Measurements from ENCODE around the gene PIGQ. TPM values are rescaled to one million over a fixed set of nuclear protein-coding genes. Genes with fewer than 3 reads are reported as not detected.

PIGQ gene
- total and polyA plus RNA-seq, 12 donors: 13.7 to 43.7 (median 20.2) TPM

DNA sequence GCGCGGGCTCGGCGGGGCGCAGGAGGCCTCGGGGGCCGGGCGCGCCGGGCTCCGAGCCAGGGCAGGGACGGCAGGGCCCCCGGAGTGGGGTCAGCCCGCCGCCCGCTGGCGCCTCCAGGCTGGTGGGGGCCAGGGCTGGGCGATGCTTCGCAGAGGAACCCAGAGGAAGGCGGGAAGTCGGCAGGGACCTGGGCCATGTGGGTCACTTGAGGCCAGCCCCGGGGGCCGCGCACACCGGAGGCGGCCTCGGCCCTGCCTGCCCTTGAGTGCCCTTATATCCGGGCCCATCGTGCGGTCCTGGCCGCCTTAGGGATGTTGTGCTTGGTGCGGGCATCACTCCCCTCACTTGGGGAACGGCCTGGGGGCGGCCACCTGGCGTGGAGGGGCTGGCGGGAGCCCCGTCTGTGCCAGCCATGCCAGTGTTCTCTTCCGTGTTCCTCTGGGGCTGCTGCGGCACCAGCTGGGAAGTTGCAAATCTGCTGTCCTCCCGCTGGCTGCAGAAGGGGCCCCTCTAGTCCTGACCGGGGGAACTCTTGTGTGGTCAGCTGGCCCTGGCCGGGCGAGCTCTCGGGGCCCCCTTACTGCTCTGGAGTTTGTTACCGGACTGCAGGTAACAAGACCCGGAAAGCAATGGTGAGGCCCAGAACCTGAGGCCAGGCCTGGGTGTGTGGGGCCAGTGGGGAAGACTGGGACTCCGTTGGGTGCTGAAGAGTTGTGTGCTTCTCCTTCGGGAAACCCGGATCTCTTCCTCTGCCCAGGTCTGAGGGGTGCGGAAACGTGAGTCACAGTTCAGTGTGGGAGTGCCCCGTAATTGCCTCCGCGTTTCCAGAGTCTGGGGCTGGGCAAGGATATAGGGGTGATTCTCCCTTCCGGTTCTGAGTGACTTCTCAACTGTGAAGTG, 41.4 kb upstream of the PIGQ start:
- Histone ChIP-seq H3K4me1 (peaks cover 17 to 66% (median 48%) of the 10 kb centered on the region in 9 donors), H3K9me3 (no peaks in the 10 kb centered on the region), H3K27ac (peak overlapping the region; percentile 32 to 99 (median 86)), H3K4me3 (peak overlapping the region; percentile 64 to 93 (median 75)), H3K36me3 (peaks cover 0 to 6% (median 0%) of the 10 kb centered on the region in 9 donors), H3K27me3 (no peaks in the 10 kb centered on the region)
- peak in 1 of 2 donors; percentile 48 for DNase-seq
- TF ChIP-seq, protein P1, sequence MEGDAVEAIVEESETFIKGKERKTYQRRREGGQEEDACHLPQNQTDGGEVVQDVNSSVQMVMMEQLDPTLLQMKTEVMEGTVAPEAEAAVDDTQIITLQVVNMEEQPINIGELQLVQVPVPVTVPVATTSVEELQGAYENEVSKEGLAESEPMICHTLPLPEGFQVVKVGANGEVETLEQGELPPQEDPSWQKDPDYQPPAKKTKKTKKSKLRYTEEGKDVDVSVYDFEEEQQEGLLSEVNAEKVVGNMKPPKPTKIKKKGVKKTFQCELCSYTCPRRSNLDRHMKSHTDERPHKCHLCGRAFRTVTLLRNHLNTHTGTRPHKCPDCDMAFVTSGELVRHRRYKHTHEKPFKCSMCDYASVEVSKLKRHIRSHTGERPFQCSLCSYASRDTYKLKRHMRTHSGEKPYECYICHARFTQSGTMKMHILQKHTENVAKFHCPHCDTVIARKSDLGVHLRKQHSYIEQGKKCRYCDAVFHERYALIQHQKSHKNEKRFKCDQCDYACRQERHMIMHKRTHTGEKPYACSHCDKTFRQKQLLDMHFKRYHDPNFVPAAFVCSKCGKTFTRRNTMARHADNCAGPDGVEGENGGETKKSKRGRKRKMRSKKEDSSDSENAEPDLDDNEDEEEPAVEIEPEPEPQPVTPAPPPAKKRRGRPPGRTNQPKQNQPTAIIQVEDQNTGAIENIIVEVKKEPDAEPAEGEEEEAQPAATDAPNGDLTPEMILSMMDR (IDR thresholded peaks at IDR 0.05): no peak
- ATAC-seq: peak in 5 of 8 donors; percentile 2 to 26 (median 16)
- WGBS, 2 donors: 3 to 4% methylated on average over 48 to 55 of the region's 55 CpGs
- intact Hi-C loops (cut with DNase I): loop anchor here in 2 of 10 donors (5.0 kb wide), 2 partner anchors 39 to 101 kb away; partner anchors contain the start of genes NHLRC4 (in 1 of the 2), PIGQ (in 1 of the 2) and RAB11FIP3 (in 1 of the 2)

DNA sequence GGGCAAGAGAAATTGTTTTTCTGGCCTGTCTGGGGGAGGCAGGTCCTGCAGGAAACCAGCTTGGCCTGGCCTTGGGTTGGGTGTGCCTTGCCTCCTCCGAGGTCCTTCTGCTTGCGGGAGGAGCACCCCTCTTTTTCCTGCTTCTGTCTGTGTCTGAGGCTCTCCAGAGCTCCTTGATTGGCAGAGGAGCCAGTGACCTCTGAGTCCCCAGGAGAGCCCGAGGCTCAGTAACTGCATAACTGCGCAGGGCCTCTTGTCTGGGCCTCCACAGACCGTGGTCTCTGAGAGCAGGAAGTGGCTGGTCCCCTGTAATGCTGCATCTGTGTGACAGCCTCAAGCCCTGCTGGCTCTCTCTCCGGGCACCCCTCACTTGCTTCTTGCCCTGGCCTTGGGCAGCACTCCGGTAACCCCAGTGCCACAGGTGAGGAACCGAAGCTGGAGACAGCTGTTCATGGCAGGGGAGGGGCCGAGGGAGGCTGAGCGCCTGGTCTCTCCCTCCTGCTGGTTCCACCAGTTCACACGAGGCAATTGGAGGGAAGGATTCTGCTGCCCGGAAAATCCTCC, 40.7 kb upstream of the PIGQ start:
- TF ChIP-seq, protein P1 (IDR thresholded peaks at IDR 0.05): no peak
- Histone ChIP-seq H3K4me3 (peak overlapping the region in 9 of 10 donors; percentile 64 to 93 (median 78)), H3K9me3 (no peaks in the 10 kb centered on the region), H3K27ac (peak overlapping the region; percentile 32 to 99 (median 86)), H3K4me1 (peaks cover 23 to 71% (median 56%) of the 10 kb centered on the region in 9 donors), H3K27me3 (no peaks in the 10 kb centered on the region), H3K36me3 (peaks cover 0 to 6% (median 0%) of the 10 kb centered on the region in 9 donors)
- intact Hi-C loops (cut with DNase I): loop anchor here in 2 of 10 donors (5.0 kb wide), 2 partner anchors 38 to 102 kb away; partner anchors contain the start of genes NHLRC4 (in 1 of the 2), PIGQ (in 1 of the 2) and RAB11FIP3 (in 1 of the 2)
- ATAC-seq: no peak
- 51 to 63% methylated on average over 12 of the region's 12 CpGs for WGBS, 2 donors
- DNase-seq: no peak

DNA sequence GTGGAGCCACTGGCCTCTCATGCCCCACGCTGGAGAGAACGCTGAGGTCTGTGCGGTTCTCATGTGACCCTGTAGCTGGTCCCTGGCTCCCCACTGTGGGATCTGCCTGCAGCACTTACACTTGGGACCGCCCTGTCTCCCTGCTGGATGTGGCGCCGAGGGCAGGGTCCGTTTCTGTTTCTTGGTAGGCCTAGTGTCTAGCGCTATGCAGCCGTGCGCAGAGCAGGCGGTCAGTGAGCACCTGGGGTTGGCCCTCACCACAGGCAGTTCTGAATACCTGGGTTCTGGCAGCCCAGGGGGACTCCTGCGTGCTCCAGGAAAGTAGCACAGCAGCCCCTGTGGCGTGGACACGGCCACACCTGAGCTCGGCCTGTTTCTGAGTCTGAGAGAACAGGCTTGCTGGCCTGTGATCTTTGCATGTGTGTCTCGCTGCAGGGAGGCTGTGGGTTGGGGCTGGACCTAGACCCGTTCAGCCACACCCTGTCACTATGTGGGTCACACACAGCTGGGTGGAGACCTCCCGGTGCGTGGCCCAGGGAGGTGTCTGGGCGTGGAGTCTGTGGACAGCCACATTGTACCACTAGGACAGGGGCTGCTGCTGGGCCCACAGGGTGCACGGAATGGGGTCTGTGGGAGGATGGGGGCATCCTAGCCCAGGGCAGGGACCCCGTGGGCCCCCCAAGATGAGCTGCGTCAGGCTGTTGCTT, 39.5 kb upstream of the PIGQ start:
- Histone ChIP-seq H3K4me3 (no peak overlapping the region), H3K36me3 (peaks cover 0 to 6% (median 0%) of the 10 kb centered on the region in 9 donors), H3K27me3 (no peaks in the 10 kb centered on the region), H3K27ac (peak overlapping the region in 3 of 10 donors; percentile 17 to 90 (median 89)), H3K4me1 (peaks cover 26 to 75% (median 53%) of the 10 kb centered on the region in 9 donors), H3K9me3 (no peaks in the 10 kb centered on the region)
- ATAC-seq (no peak), DNase-seq (no peak)
- 89 to 92% methylated on average over 23 of the region's 23 CpGs for whole genome bisulfite sequencing, 2 donors
- TF ChIP-seq, protein P1 (IDR thresholded peaks at IDR 0.05): no peak
- intact Hi-C loops (cut with DNase I): no loop called here
